Uterus (tissue), 2 donors: ENCODE measurements around the gene GYG2.

Experiments
- POLR2A ChIP-seq, 2 donors: fragments of 450-650 bp; IDR thresholded peaks; one replicate each; pipeline ENCODE4 v1.6.1; 2016; ENCODE audit warnings: antibody characterized with exemption in 2 of 2, mild to moderate bottlenecking in 1 of 2, moderate library complexity in 1 of 2
- TF ChIP-seq, protein P1 (sequence below), 4 experiments: fragments of 200-600 bp in 2 of 4; fragments of 450-650 bp in 2 of 4; sonication (generic) in 2 of 4; IDR thresholded peaks; one replicate each; pipeline ENCODE4 v1.5.1; 2016 to 2019; ENCODE audit warnings: antibody characterized with exemption in 4 of 4, mild to moderate bottlenecking in 2 of 4, moderate library complexity in 1 of 4

DNA sequence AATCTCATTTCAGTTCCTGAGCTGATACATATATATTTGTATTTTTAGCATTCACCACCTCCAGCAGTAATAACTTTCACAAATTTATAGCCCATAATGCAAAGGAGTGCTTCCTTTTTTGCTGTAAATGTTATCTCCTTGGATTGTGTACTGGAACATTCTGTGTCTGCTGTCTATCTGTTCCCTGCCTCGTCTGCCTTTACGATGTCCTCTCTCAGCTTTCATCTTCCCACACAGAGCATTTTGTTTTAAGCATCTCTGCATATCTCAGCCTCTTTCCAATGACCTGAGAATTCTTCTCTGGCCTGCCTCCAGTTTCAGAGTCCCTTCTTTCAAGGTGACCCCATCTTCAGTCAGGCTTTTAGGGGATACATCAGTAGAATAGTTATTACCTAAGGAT, 43.1 kb downstream of the GYG2 start:
- TF ChIP-seq, protein P1, sequence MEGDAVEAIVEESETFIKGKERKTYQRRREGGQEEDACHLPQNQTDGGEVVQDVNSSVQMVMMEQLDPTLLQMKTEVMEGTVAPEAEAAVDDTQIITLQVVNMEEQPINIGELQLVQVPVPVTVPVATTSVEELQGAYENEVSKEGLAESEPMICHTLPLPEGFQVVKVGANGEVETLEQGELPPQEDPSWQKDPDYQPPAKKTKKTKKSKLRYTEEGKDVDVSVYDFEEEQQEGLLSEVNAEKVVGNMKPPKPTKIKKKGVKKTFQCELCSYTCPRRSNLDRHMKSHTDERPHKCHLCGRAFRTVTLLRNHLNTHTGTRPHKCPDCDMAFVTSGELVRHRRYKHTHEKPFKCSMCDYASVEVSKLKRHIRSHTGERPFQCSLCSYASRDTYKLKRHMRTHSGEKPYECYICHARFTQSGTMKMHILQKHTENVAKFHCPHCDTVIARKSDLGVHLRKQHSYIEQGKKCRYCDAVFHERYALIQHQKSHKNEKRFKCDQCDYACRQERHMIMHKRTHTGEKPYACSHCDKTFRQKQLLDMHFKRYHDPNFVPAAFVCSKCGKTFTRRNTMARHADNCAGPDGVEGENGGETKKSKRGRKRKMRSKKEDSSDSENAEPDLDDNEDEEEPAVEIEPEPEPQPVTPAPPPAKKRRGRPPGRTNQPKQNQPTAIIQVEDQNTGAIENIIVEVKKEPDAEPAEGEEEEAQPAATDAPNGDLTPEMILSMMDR (IDR thresholded peaks at IDR 0.05): no peak
- no peak for TF ChIP-seq POLR2A (IDR thresholded peaks at IDR 0.05)
